Neural cell (in vitro differentiated cells): ENCODE results near the gene LRRC2. TPM values are rescaled to one million over a fixed set of nuclear protein-coding genes. Genes with fewer than 3 reads are reported as not detected.
"Not testable (repeated sequence)": the region's sequence is repeated elsewhere in the genome, so short reads cannot be mapped to it uniquely, and the experiment has no call there.

Experiments
- H2AFZ ChIP-seq: fragments of 200-600, 300-800 bp; sonication (generic), shearing (Covaris generic); 2 replicates; pipeline ENCODE4 v1.6.0; 2014; ENCODE audit warnings: low read depth, mild to moderate bottlenecking, antibody characterized with exemption, low read length, moderate library complexity
- H3F3A ChIP-seq: fragments of 200-600 bp; shearing (Covaris generic); 2 replicates; pipeline ENCODE4 v1.6.1; 2016; ENCODE audit warnings: mild to moderate bottlenecking, moderate library complexity, mixed read lengths, antibody characterized with exemption, low read length; ENCODE audit not compliant: insufficient read depth, poor library complexity, severe bottlenecking
- H3K27ac ChIP-seq: fragments of 200-600, 300-800 bp; sonication (generic), shearing (Covaris generic); 2 replicates; pipeline ENCODE4 v1.5.1; 2014; ENCODE audit warnings: mild to moderate bottlenecking, low read length, moderate library complexity
- H3K27me3 ChIP-seq: fragments of 300-800, 200-600 bp; sonication (generic), shearing (Covaris generic); 2 replicates; pipeline ENCODE4 v1.6.0; 2014; ENCODE audit warnings: mild to moderate bottlenecking, low read depth, low read length, moderate library complexity; ENCODE audit not compliant: insufficient read depth
- H3K36me3 ChIP-seq: fragments of 300-800, 200-600 bp; sonication (generic), shearing (Covaris generic); 2 replicates; pipeline ENCODE4 v1.5.1; 2014; ENCODE audit warnings: mild to moderate bottlenecking, antibody characterized with exemption, low read length, moderate library complexity; ENCODE audit not compliant: insufficient read depth
- H3K4me2 ChIP-seq: fragments of 300-800, 200-600 bp; sonication (generic), shearing (Covaris generic); 2 replicates; pipeline ENCODE4 v1.6.0; 2014; ENCODE audit warnings: mild to moderate bottlenecking, low read length
- H3K4me3 ChIP-seq: fragments of 300-800, 200-600 bp; sonication (generic), shearing (Covaris generic); 2 replicates; pipeline ENCODE4 v1.5.1; 2014; ENCODE audit warnings: mild to moderate bottlenecking, low read length, moderate library complexity
- H3K79me2 ChIP-seq: fragments of 200-600 bp; shearing (Covaris generic); replicated peaks from 2 replicates; pipeline ENCODE4 v1.6.0; 2014; ENCODE audit warnings: mild to moderate bottlenecking, low read length, moderate library complexity; ENCODE audit not compliant: insufficient read depth
- H3K9ac ChIP-seq: fragments of 300-800, 200-600 bp; sonication (generic), shearing (Covaris generic); 2 replicates; pipeline ENCODE4 v1.6.1; 2016; ENCODE audit warnings: mild to moderate bottlenecking, low read length, mixed read lengths
- H3K9me2 ChIP-seq: fragments of 200-600 bp; shearing (Covaris generic); 2 replicates; pipeline ENCODE4 v1.6.1; 2016; ENCODE audit warnings: mild to moderate bottlenecking, low read length, mixed read lengths; ENCODE audit not compliant: insufficient read depth
- H3K9me3 ChIP-seq: fragments of 200-600, 300-800 bp; sonication (generic), shearing (Covaris generic); 2 replicates; pipeline ENCODE4 v1.6.1; 2016; ENCODE audit warnings: mild to moderate bottlenecking, mixed run types, low read length, moderate library complexity, mixed read lengths
- H4K20me1 ChIP-seq: fragments of 200-600 bp; shearing (Covaris generic); 2 replicates; pipeline ENCODE4 v1.6.1; 2016; ENCODE audit warnings: mild to moderate bottlenecking, mixed run types; ENCODE audit not compliant: insufficient read depth
- CTCF ChIP-seq: fragments of 450-650 bp; IDR thresholded peaks from 2 replicates; pipeline ENCODE4 v1.5.1; 2014; ENCODE audit warnings: antibody characterized with exemption, mild to moderate bottlenecking, moderate library complexity; ENCODE audit not compliant: poor library complexity, severe bottlenecking
- EP300 ChIP-seq: fragments of 450-650 bp; conservative IDR thresholded peaks from 2 replicates; pipeline ENCODE4 v1.6.1; 2014; ENCODE audit warnings: antibody characterized with exemption, mild to moderate bottlenecking, moderate library complexity; ENCODE audit not compliant: poor library complexity, severe bottlenecking
- EZH2 ChIP-seq: fragments of 200-600, 300-800 bp; shearing (Covaris generic), sonication (generic); IDR thresholded peaks from 2 replicates; pipeline ENCODE4 v1.6.1; 2014; ENCODE audit warnings: antibody characterized with exemption, low read length, borderline replicate concordance, mild to moderate bottlenecking; ENCODE audit not compliant: insufficient read depth, poor library complexity, severe bottlenecking
- MXI1 ChIP-seq: fragments of 450-650 bp; conservative IDR thresholded peaks from 2 replicates; pipeline ENCODE4 v1.6.1; 2014; ENCODE audit warnings: antibody characterized with exemption, mild to moderate bottlenecking; ENCODE audit not compliant: poor library complexity, severe bottlenecking
- POLR2AphosphoS5 ChIP-seq: IDR thresholded peaks from 2 replicates; pipeline ENCODE4 v1.6.1; 2012
- RAD21 ChIP-seq: fragments of 450-650 bp; conservative IDR thresholded peaks from 2 replicates; pipeline ENCODE4 v1.6.1; 2014; ENCODE audit warnings: antibody characterized with exemption, mild to moderate bottlenecking, moderate library complexity
- REST ChIP-seq: IDR thresholded peaks from 2 replicates; pipeline ENCODE4 v1.6.1; 2012; ENCODE audit warnings: borderline replicate concordance
- SMC3 ChIP-seq: fragments of 450-650 bp; conservative IDR thresholded peaks from 2 replicates; pipeline ENCODE4 v1.6.1; 2014; ENCODE audit warnings: antibody characterized with exemption, mild to moderate bottlenecking, moderate library complexity; ENCODE audit not compliant: poor library complexity
- TAF1 ChIP-seq: IDR thresholded peaks from 2 replicates; pipeline ENCODE4 v1.6.1; 2012; ENCODE audit warnings: low read depth
- polyA plus RNA-seq: library from polyadenylated mRNA; depleted of rRNA; stranded (reverse); fragments of >200 nt; gene quantifications from 2 replicates; pipeline ENCODE4 v1.2.3, GENCODE V29; 2014

Gene LRRC2
- polyA plus RNA-seq, 1 donor from 2014 or later: not detected

GRCh38 chr3:46593979-46594378, 27.9 kb upstream of the LRRC2 start:
- Histone ChIP-seq H3K36me3 (no peaks in the 10 kb centered on the region), H3F3A (no peaks in the 10 kb centered on the region), H2AFZ (no peak overlapping the region), H4K20me1 (no peaks in the 10 kb centered on the region), H3K9ac (no peak overlapping the region), H3K9me2 (no peaks in the 10 kb centered on the region), H3K4me2 (no peak overlapping the region), H3K79me2 (no peaks in the 10 kb centered on the region), H3K4me3 (no peak overlapping the region), H3K27ac (no peak overlapping the region), H3K27me3 (no peaks in the 10 kb centered on the region), H3K9me3 (no peaks in the 10 kb centered on the region)
- TF ChIP-seq POLR2AphosphoS5 (no peak), EZH2 (no peak), MXI1 (no peak), SMC3 (no peak), TAF1 (no peak), RAD21 (no peak), CTCF (no peak), REST (no peak), EP300 (no peak)

GRCh38 chr3:46593274-46593862, 27.3 kb upstream of the LRRC2 start:
- Histone ChIP-seq H3K27ac (no peak overlapping the region), H3K79me2 (no peaks in the 10 kb centered on the region), H3K9me3 (no peaks in the 10 kb centered on the region), H3K4me2 (no peak overlapping the region), H3K4me3 (no peak overlapping the region), H3K9ac (no peak overlapping the region), H3K36me3 (no peaks in the 10 kb centered on the region), H4K20me1 (no peaks in the 10 kb centered on the region), H2AFZ (no peak overlapping the region), H3F3A (no peaks in the 10 kb centered on the region), H3K9me2 (no peaks in the 10 kb centered on the region), H3K27me3 (no peaks in the 10 kb centered on the region)
- TF ChIP-seq TAF1: no peak
- TF ChIP-seq EZH2: no peak
- no peak for TF ChIP-seq REST
- TF ChIP-seq SMC3: no peak
- TF ChIP-seq POLR2AphosphoS5: no peak
- no peak for TF ChIP-seq MXI1
- no peak for TF ChIP-seq CTCF
- TF ChIP-seq RAD21: no peak
- TF ChIP-seq EP300: no peak

- H4K20me1 ChIP-seq, H3K79me2 ChIP-seq, H3F3A ChIP-seq, H3K9me3 ChIP-seq, H3K4me3 ChIP-seq, H3K36me3 ChIP-seq, H3K4me2 ChIP-seq, H3K9ac ChIP-seq, H3K27ac ChIP-seq, H2AFZ ChIP-seq, H3K9me2 ChIP-seq, H3K27me3 ChIP-seq: not testable (repeated sequence)
Observed at GRCh38 chr3:46587268-46587667, 21.2 kb upstream of the LRRC2 start.
